H1 (cell line): ENCODE data around the gene EDEM1. TPM values are rescaled to one million over a fixed set of nuclear protein-coding genes. Genes with fewer than 3 reads are reported as not detected.

Source experiments
- CTCF ChIA-PET: fragments of 300-600 bp; sonication (Branson Sonifier 250); formaldehyde crosslinking; loops from one replicate; lab custom pipeline; 2021; ENCODE audit not compliant: partially characterized antibody; lab: Charles Lee
- POLR2A ChIA-PET: fragments of 300-600 bp; sonication (Branson Sonifier 250); formaldehyde crosslinking; loops from one replicate; lab custom pipeline; 2021; ENCODE audit warnings: inconsistent platforms; ENCODE audit not compliant: partially characterized antibody; lab: Charles Lee
- DNase-seq, 2 experiments: peaks; one replicate each; pipeline versions ENCODE4 v3.0.0 to v3.0.0-alpha.2; 2010 to 2022; ENCODE audit warnings: low spot score in 2 of 2, low read depth in 1 of 2, mixed read lengths in 1 of 2
- FAIRE-seq: peaks from 2 replicates; lab custom pipeline; 2011; peaks lifted over from hg19 to GRCh38; lab: Jason Lieb, UNC
- H2AFZ ChIP-seq: 2 replicates; pipeline ENCODE4 v1.8.1; 2012; ENCODE audit warnings: low read length, inconsistent platforms
- H2AK5ac ChIP-seq: 2 replicates; pipeline ENCODE4 v1.6.1; 2013; ENCODE audit warnings: low read depth, low read length
- H2BK120ac ChIP-seq: replicated peaks from 2 replicates; pipeline ENCODE3; 2013; ENCODE audit warnings: low read depth, low read length, inconsistent platforms
- H2BK12ac ChIP-seq: 2 replicates; pipeline ENCODE4 v1.6.1; 2013; ENCODE audit warnings: low read depth, low read length
- H2BK15ac ChIP-seq: 2 replicates; pipeline ENCODE4 v1.6.1; 2013; ENCODE audit warnings: low read length
- H2BK20ac ChIP-seq: 2 replicates; pipeline ENCODE4 v1.6.1; 2013; ENCODE audit warnings: low read length
- H2BK5ac ChIP-seq: 2 replicates; pipeline ENCODE4 v1.6.1; 2013; ENCODE audit warnings: low read depth, low read length
- H3K14ac ChIP-seq: 2 replicates; pipeline ENCODE4 v1.6.1; 2013; ENCODE audit warnings: inconsistent platforms; ENCODE audit not compliant: insufficient read length
- H3K18ac ChIP-seq: 2 replicates; pipeline ENCODE4 v1.6.1; 2013; ENCODE audit warnings: low read length; ENCODE audit errors: extremely low read depth
- H3K23ac ChIP-seq: 2 replicates; pipeline ENCODE4 v1.6.1; 2013; ENCODE audit warnings: inconsistent platforms; ENCODE audit not compliant: insufficient read length
- H3K23me2 ChIP-seq: 2 replicates; pipeline ENCODE4 v1.6.1; 2013; ENCODE audit warnings: low read depth, low read length
- H3K27ac ChIP-seq: 2 replicates; pipeline ENCODE4 v1.6.1; 2011; ENCODE audit warnings: low read depth, low read length, inconsistent platforms
- H3K27me3 ChIP-seq, 4 experiments: replicated peaks in 1 of 4; 1 replicate in 1 of 4; 2 replicates in 3 of 4; pipeline versions ENCODE4 v1.6.1 to v1.8.1; 2011 to 2013; ENCODE audit warnings: low read length in 3 of 4, mild to moderate bottlenecking in 3 of 4, inconsistent platforms in 2 of 4, mixed read lengths in 2 of 4, moderate library complexity in 1 of 4; ENCODE audit not compliant: control insufficient read depth in 3 of 4, insufficient read depth in 3 of 4; ENCODE audit errors: extremely low read depth in 1 of 4
- H3K36me3 ChIP-seq, 4 experiments: 2 replicates each; pipeline versions ENCODE4 v1.6.1 to v1.8.1; 2011 to 2013; ENCODE audit warnings: mild to moderate bottlenecking in 4 of 4, low read length in 3 of 4, moderate library complexity in 2 of 4, control low read depth in 1 of 4, inconsistent platforms in 1 of 4; ENCODE audit not compliant: insufficient read depth in 4 of 4, control insufficient read depth in 2 of 4
- H3K4ac ChIP-seq: replicated peaks from 2 replicates; pipeline ENCODE3; 2013; ENCODE audit warnings: low read length, low read depth, mixed read lengths, inconsistent platforms; ENCODE audit not compliant: insufficient read length
- H3K4me1 ChIP-seq, 4 experiments: replicated peaks in 1 of 4; 1 replicate in 1 of 4; 2 replicates in 3 of 4; pipeline versions ENCODE4 v1.6.1 to v1.8.1; 2011 to 2013; ENCODE audit warnings: low read length in 3 of 4, inconsistent platforms in 2 of 4, mixed read lengths in 1 of 4; ENCODE audit not compliant: insufficient read depth in 4 of 4, control insufficient read depth in 3 of 4
- H3K4me2 ChIP-seq, 2 experiments: 2 replicates each; pipeline versions ENCODE4 v1.6.1 to v1.8.1; 2011 to 2013; ENCODE audit warnings: low read depth in 2 of 2, low read length in 2 of 2, control low read depth in 1 of 2, inconsistent platforms in 1 of 2, mild to moderate bottlenecking in 1 of 2; ENCODE audit not compliant: insufficient read depth in 1 of 2
- H3K4me3 ChIP-seq, 4 experiments: fragments of 200-600, 300-600 bp in 1 of 4; sonication (generic), shearing (Covaris generic), sonication (Bioruptor Twin) in 1 of 4; 2 replicates each; pipeline versions ENCODE4 v1.5.1 to v1.8.1; 2011 to 2016; ENCODE audit warnings: low read length in 4 of 4, low read depth in 3 of 4, control low read depth in 2 of 4, inconsistent platforms in 2 of 4, mild to moderate bottlenecking in 2 of 4, mixed read lengths in 1 of 4, moderate library complexity in 1 of 4; ENCODE audit not compliant: insufficient read depth in 2 of 4; ENCODE audit errors: extremely low read depth in 1 of 4
- H3K56ac ChIP-seq: replicated peaks from 2 replicates; pipeline ENCODE3; 2013; ENCODE audit warnings: low read depth, mild to moderate bottlenecking, mixed read lengths, low read length, inconsistent platforms; ENCODE audit not compliant: insufficient read length
- H3K79me1 ChIP-seq: 2 replicates; pipeline ENCODE4 v1.6.1; 2013; ENCODE audit warnings: low read depth, low read length, control low read depth
- H3K79me2 ChIP-seq, 2 experiments: 2 replicates each; pipeline versions ENCODE4 v1.6.1 to v1.8.1; 2012 to 2013; ENCODE audit warnings: low read length in 2 of 2, mild to moderate bottlenecking in 2 of 2, inconsistent platforms in 1 of 2; ENCODE audit not compliant: insufficient read depth in 2 of 2, control insufficient read depth in 1 of 2
- H3K9ac ChIP-seq, 4 experiments: replicated peaks in 1 of 4; 1 replicate in 1 of 4; 2 replicates in 3 of 4; pipeline versions ENCODE4 v1.6.1 to v1.8.1; 2011 to 2013; ENCODE audit warnings: low read depth in 3 of 4, low read length in 3 of 4, control low read depth in 2 of 4, mild to moderate bottlenecking in 2 of 4, moderate library complexity in 2 of 4, inconsistent platforms in 1 of 4; ENCODE audit errors: extremely low read depth in 1 of 4
- H3K9me3 ChIP-seq, 2 experiments: 2 replicates each; pipeline versions ENCODE4 v1.6.1 to v1.8.1; 2012 to 2013; ENCODE audit warnings: mild to moderate bottlenecking in 2 of 2, moderate library complexity in 2 of 2, control low read depth in 1 of 2, inconsistent platforms in 1 of 2, low read depth in 1 of 2, low read length in 1 of 2, mixed read lengths in 1 of 2; ENCODE audit not compliant: insufficient read depth in 2 of 2
- H4K20me1 ChIP-seq, 2 experiments: replicated peaks in 1 of 2; 2 replicates each; pipeline versions ENCODE3 to v1.8.1; 2011 to 2013; ENCODE audit warnings: inconsistent platforms in 2 of 2, low read length in 2 of 2, mild to moderate bottlenecking in 1 of 2; ENCODE audit not compliant: insufficient read depth in 2 of 2, control insufficient read depth in 1 of 2
- H4K5ac ChIP-seq: 2 replicates; pipeline ENCODE4 v1.6.1; 2013; ENCODE audit warnings: low read length, low read depth, mixed read lengths, inconsistent platforms; ENCODE audit not compliant: insufficient read length
- H4K8ac ChIP-seq: 2 replicates; pipeline ENCODE4 v1.8.0; 2013; ENCODE audit warnings: mild to moderate bottlenecking, moderate library complexity, low read length, inconsistent platforms; ENCODE audit not compliant: insufficient read depth; ENCODE audit errors: extremely low read depth
- H4K91ac ChIP-seq: replicated peaks from 2 replicates; pipeline ENCODE3; 2013; ENCODE audit warnings: low read length, mixed read lengths, inconsistent platforms; ENCODE audit not compliant: insufficient read length
- BCL11A ChIP-seq, 2 experiments: IDR thresholded peaks; one replicate each; pipeline ENCODE4 v1.6.1; 2011; ENCODE audit warnings: low read depth in 2 of 2, low read length in 2 of 2, mild to moderate bottlenecking in 2 of 2
- BRCA1 ChIP-seq: IDR thresholded peaks from 2 replicates; pipeline ENCODE4 v1.6.1; 2012; ENCODE audit warnings: low read depth, low read length, improper control_type of control experiment
- PHF8 ChIP-seq: fragments of 200-600 bp; sonication (generic); conservative IDR thresholded peaks from 2 replicates; pipeline ENCODE4 v1.7.1; 2012; ENCODE audit warnings: low read depth, mild to moderate bottlenecking, inconsistent platforms, low read length, moderate library complexity
- POLR2AphosphoS5 ChIP-seq: IDR thresholded peaks from 2 replicates; pipeline ENCODE4 v1.6.1; 2011; ENCODE audit warnings: low read depth, low read length
- WGBS, 2 experiments: shearing (Covaris generic) in 1 of 2; methylation state at CpG; one replicate each; pipeline versions ENCODE4 v1.1.6 to v1.1.7; 2013 to 2015; ENCODE audit warnings: low lambda C conversion rate in 2 of 2, mixed read lengths in 2 of 2, inconsistent platforms in 1 of 2, low coverage in 1 of 2, missing lambda C conversion rate in 1 of 2; ENCODE audit not compliant: insufficient replicate concordance in 2 of 2, insufficient coverage in 1 of 2, insufficient read length in 1 of 2; ENCODE audit errors: extremely low coverage in 1 of 2, missing lambda C conversion rate in 1 of 2; 5-methylcytosine and 5-hydroxymethylcytosine counted together
- polyA plus RNA-seq, 7 experiments: library from polyadenylated mRNA; depleted of rRNA in 3 of 7; stranded (reverse) in 5 of 7; unstranded in 2 of 7; fragments of >200 nt in 5 of 7; fragments of 200-250 nt in 2 of 7; gene quantifications; 1 replicate in 5 of 7; 2 replicates in 1 of 7; 4 replicates in 1 of 7; pipeline versions ENCODE4 v1.2.1 to v1.2.3, GENCODE V29; 2011 to 2013; ENCODE audit warnings: missing spikeins in 2 of 7, mixed read lengths in 2 of 7
- total RNA-seq: library from RNA; stranded (reverse); fragmentation: NEBNext Ultra II Directional; extraction: Animal tissue kit (Norgen Biotek cat#: 25700); gene quantifications from 2 replicates; pipeline ENCODE4 v1.2.1, GENCODE V29; 2021

Gene EDEM1
- total and polyA plus RNA-seq, 2 of the 8 experiments (the other 6 are each of a cell fraction or from before 2014, with no cell fraction given): 4.8 to 16.4 TPM

DNA sequence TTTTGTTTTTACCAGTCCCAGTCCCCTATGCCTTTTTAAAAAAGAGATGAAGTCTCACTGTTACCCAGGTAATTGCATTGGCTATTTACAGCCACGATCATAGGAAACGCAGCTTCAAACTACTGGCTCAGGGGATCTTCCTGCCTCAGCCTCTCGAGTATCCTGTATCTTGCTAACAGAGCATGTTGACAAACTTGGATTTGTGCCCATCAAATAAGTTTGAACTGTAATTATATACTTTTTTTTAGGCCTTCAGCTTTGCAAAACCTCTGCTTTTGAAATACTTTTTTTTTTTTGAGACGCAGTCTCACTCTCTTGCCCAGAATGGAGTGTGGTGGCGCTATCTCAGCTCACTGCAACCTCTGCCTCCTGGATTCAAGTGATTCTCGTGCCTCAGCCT is 3.0 kb upstream of the EDEM1 start:
- CTCF ChIA-PET: interaction anchor here (0.6 to 1.9 kb wide), 3 partner anchors 63 to 473 kb away, joined by 3 to 5 read pairs (median 3); no protein-coding TSS in a partner anchor

More for the DNA sequence above, 3.0 kb upstream of the EDEM1 start:
- H3K56ac ChIP-seq: no peak overlapping the region
- no peak overlapping the region for H3K14ac ChIP-seq
- no peak overlapping the region for H4K5ac ChIP-seq
- FAIRE-seq (no peak), DNase-seq (no peak)
- no peak overlapping the region for H4K8ac ChIP-seq
- H2AFZ ChIP-seq: no peak overlapping the region
- H3K4me3 ChIP-seq: no peak overlapping the region
- no peaks in the 10 kb centered on the region for H3K79me1 ChIP-seq
- WGBS, 2 experiments: 95% methylated on average over 6 of the region's 6 CpGs; no CpG with 5 or more reads in 1 of the 2 experiments
- H3K27me3 ChIP-seq: peaks cover 0 to 6% (median 0%) of the 10 kb centered on the region in 4 experiments; a peak in 1 of 7 replicates
- POLR2A ChIA-PET: interaction anchor here (0.6 to 7.4 kb wide), 3 partner anchors 12 to 683 kb away, joined by 3 to 46 read pairs (median 3); no protein-coding TSS in a partner anchor
- no peak overlapping the region for H3K9ac ChIP-seq
- no peak overlapping the region for H3K23ac ChIP-seq
- H3K18ac ChIP-seq: no peak overlapping the region
- H3K79me2 ChIP-seq: peaks cover 0 to 12% of the 10 kb centered on the region in 2 experiments; a peak in 2 of 4 replicates
- no peak overlapping the region for H2BK5ac ChIP-seq
- H2BK15ac ChIP-seq: no peak overlapping the region
- H4K20me1 ChIP-seq: peaks cover 4 to 7% of the 10 kb centered on the region in 2 experiments
- H3K4ac ChIP-seq: no peak overlapping the region
- H3K4me2 ChIP-seq: no peak overlapping the region
- no peak overlapping the region for H2AK5ac ChIP-seq
- H3K27ac ChIP-seq: no peak overlapping the region
- no peaks in the 10 kb centered on the region for H3K9me3 ChIP-seq
- H2BK20ac ChIP-seq: no peak overlapping the region
- H3K36me3 ChIP-seq: peaks cover 0 to 3% (median under 1%) of the 10 kb centered on the region in 4 experiments; a peak in 2 of 8 replicates
- H2BK120ac ChIP-seq: no peak overlapping the region
- TF ChIP-seq BRCA1: no peak
- no peak for TF ChIP-seq POLR2AphosphoS5
- TF ChIP-seq PHF8: no peak
- no peak for TF ChIP-seq BCL11A (IDR thresholded peaks at IDR 0.05; ENCODE audit: low read depth in 2 of 2, low read length in 2 of 2)
- H2BK12ac ChIP-seq: no peak overlapping the region
- H3K4me1 ChIP-seq: peaks cover 0 to 5% (median 4%) of the 10 kb centered on the region in 4 experiments; a peak in 4 of 7 replicates
- peaks cover 13% of the 10 kb centered on the region for H3K23me2 ChIP-seq
- no peak overlapping the region for H4K91ac ChIP-seq
